ENCODE data around the gene TBX1.

GRCh38 chr22:19783586-19784383 lies 23.2 kb downstream of the TBX1 start:
- TF ChIP-seq, protein P1, sequence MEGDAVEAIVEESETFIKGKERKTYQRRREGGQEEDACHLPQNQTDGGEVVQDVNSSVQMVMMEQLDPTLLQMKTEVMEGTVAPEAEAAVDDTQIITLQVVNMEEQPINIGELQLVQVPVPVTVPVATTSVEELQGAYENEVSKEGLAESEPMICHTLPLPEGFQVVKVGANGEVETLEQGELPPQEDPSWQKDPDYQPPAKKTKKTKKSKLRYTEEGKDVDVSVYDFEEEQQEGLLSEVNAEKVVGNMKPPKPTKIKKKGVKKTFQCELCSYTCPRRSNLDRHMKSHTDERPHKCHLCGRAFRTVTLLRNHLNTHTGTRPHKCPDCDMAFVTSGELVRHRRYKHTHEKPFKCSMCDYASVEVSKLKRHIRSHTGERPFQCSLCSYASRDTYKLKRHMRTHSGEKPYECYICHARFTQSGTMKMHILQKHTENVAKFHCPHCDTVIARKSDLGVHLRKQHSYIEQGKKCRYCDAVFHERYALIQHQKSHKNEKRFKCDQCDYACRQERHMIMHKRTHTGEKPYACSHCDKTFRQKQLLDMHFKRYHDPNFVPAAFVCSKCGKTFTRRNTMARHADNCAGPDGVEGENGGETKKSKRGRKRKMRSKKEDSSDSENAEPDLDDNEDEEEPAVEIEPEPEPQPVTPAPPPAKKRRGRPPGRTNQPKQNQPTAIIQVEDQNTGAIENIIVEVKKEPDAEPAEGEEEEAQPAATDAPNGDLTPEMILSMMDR (IDR thresholded peaks at IDR 0.05): no peak
- TF ChIP-seq POLR2AphosphoS5 (IDR thresholded peaks at IDR 0.05): no peak
- TF ChIP-seq POLR2A (IDR thresholded peaks at IDR 0.05): no peak

Measured in stomach (tissue), 4 donors.